GM13977 (cell line): ENCODE results near the gene ZNF705A.
"Not testable (repeated sequence)": the region's sequence is repeated elsewhere in the genome, so short reads cannot be mapped to it uniquely, and the experiment has no call there.

Source experiments
- DNase-seq: peaks from one replicate; pipeline ENCODE4 v3.0.0; 2012; ENCODE audit warnings: low spot score
- CTCF ChIP-seq: IDR thresholded peaks from 2 replicates; pipeline ENCODE4 v1.5.1; 2012; ENCODE audit warnings: mild to moderate bottlenecking, control low read depth; ENCODE audit not compliant: insufficient read depth; ENCODE audit errors: extremely low read depth, missing control alignments
- in situ Hi-C: fragments of 300-500 bp; cut with MboI; formaldehyde crosslinking; loops from one replicate; pipeline ENCODE4 v1.12.0; 2022; ENCODE audit warnings: low sequenced_read_pairs, low pct_unique_long_range_greater_than_20kb, mixed read lengths, inconsistent platforms; ENCODE audit not compliant: unreplicated experiment

Gene ZNF705A

GRCh38 chr12:8143261-8143660 is 13.6 kb upstream of the ZNF705A start:
- no peak for DNase-seq
- no peak for TF ChIP-seq CTCF
- in situ Hi-C loops: no loop called here

- no peak for TF ChIP-seq CTCF
- in situ Hi-C loops: no loop called here
- DNase-seq: no peak
Measured at GRCh38 chr12:8145754-8146441, 10.9 kb upstream of the ZNF705A start.

- DNase-seq: no peak
- in situ Hi-C loops: no loop called here
- no peak for TF ChIP-seq CTCF
Measured at GRCh38 chr12:8146442-8146771, 10.4 kb upstream of the ZNF705A start.

- in situ Hi-C loops: no loop called here
- no peak for DNase-seq
- TF ChIP-seq CTCF: no peak
Measured at GRCh38 chr12:8154526-8154925, 2.3 kb upstream of the ZNF705A start.

- no peak for DNase-seq
- no peak for TF ChIP-seq CTCF
- in situ Hi-C loops: no loop called here
Measured at GRCh38 chr12:8156416-8156815, 399 bp upstream of the ZNF705A start.

GRCh38 chr12:8157484-8158198 is 826 bp downstream of the ZNF705A start:
- DNase-seq: no peak
- no peak for TF ChIP-seq CTCF
- in situ Hi-C loops: no loop called here

GRCh38 chr12:8172911-8173310 is 16.1 kb downstream of the ZNF705A start:
- DNase-seq, in situ Hi-C loops: not testable (repeated sequence)
